H9 (cell line): ENCODE measurements around the gene KCTD12. TPM values are rescaled to one million over a fixed set of nuclear protein-coding genes. Genes with fewer than 3 reads are reported as not detected.
A peak's percentile ranks its signal among the peaks of the same experiment; 100 is the strongest.

Source experiments
- DNase-seq: peaks from one replicate; pipeline ENCODE4 v3.0.0-alpha.2; 2017
- H2AFZ ChIP-seq: one replicate; pipeline ENCODE4 v1.6.1; 2013; ENCODE audit warnings: mild to moderate bottlenecking, low read length, control low read depth, moderate library complexity
- H2AK5ac ChIP-seq: 2 replicates; pipeline ENCODE4 v1.6.1; 2013; ENCODE audit warnings: low read length, control low read depth, mixed read lengths; ENCODE audit not compliant: insufficient read length
- H2BK120ac ChIP-seq: one replicate; pipeline ENCODE4 v1.6.1; 2013; ENCODE audit warnings: low read depth, mild to moderate bottlenecking, low read length, control low read depth, inconsistent platforms; ENCODE audit not compliant: poor library complexity, severe bottlenecking
- H2BK12ac ChIP-seq: 2 replicates; pipeline ENCODE4 v1.6.1; 2013; ENCODE audit warnings: low read length, control low read depth, mixed read lengths, low read depth; ENCODE audit not compliant: insufficient read length
- H2BK15ac ChIP-seq: 2 replicates; pipeline ENCODE4 v1.6.1; 2013; ENCODE audit warnings: low read depth, low read length, control low read depth
- H2BK20ac ChIP-seq: one replicate; pipeline ENCODE4 v1.6.1; 2013; ENCODE audit warnings: low read depth, mild to moderate bottlenecking, low read length, control low read depth, inconsistent platforms; ENCODE audit not compliant: poor library complexity, severe bottlenecking
- H2BK5ac ChIP-seq: 2 replicates; pipeline ENCODE4 v1.6.1; 2013; ENCODE audit warnings: low read length, control low read depth, mixed read lengths; ENCODE audit not compliant: insufficient read length
- H3K14ac ChIP-seq: 2 replicates; pipeline ENCODE4 v1.6.1; 2013; ENCODE audit warnings: low read length, control low read depth; ENCODE audit not compliant: insufficient read depth
- H3K18ac ChIP-seq: 2 replicates; pipeline ENCODE4 v1.6.1; 2013; ENCODE audit warnings: low read depth, mild to moderate bottlenecking, mixed read lengths, low read length, control low read depth; ENCODE audit not compliant: insufficient read length
- H3K23ac ChIP-seq: 2 replicates; pipeline ENCODE4 v1.6.1; 2013; ENCODE audit warnings: low read length, control low read depth, mixed read lengths, low read depth; ENCODE audit not compliant: insufficient read length
- H3K23me2 ChIP-seq: 2 replicates; pipeline ENCODE4 v1.6.1; 2013; ENCODE audit warnings: low read depth, mild to moderate bottlenecking, mixed read lengths, low read length, control low read depth; ENCODE audit not compliant: insufficient read length, poor library complexity, severe bottlenecking
- H3K27ac ChIP-seq: 2 replicates; pipeline ENCODE4 v1.5.1; 2013; ENCODE audit warnings: low read length, control low read depth, mixed read lengths, low read depth; ENCODE audit not compliant: insufficient read length
- H3K27me3 ChIP-seq: 2 replicates; pipeline ENCODE4 v1.6.1; 2013; ENCODE audit warnings: low read length, control low read depth, inconsistent platforms; ENCODE audit not compliant: insufficient read depth
- H3K4ac ChIP-seq: 2 replicates; pipeline ENCODE4 v1.6.1; 2013; ENCODE audit warnings: low read depth, mild to moderate bottlenecking, control low read depth, inconsistent platforms, low read length, moderate library complexity
- H3K4me1 ChIP-seq: 2 replicates; pipeline ENCODE4 v1.6.1; 2013; ENCODE audit warnings: low read length, control low read depth, inconsistent platforms; ENCODE audit not compliant: insufficient read depth
- H3K4me2 ChIP-seq: 2 replicates; pipeline ENCODE4 v1.6.1; 2013; ENCODE audit warnings: low read length, control low read depth, mixed read lengths; ENCODE audit not compliant: insufficient read length, insufficient read depth
- H3K56ac ChIP-seq: 2 replicates; pipeline ENCODE4 v1.6.1; 2013; ENCODE audit warnings: low read depth, mild to moderate bottlenecking, mixed read lengths, low read length, control low read depth; ENCODE audit not compliant: insufficient read length
- H3K79me1 ChIP-seq: 2 replicates; pipeline ENCODE4 v1.6.1; 2013; ENCODE audit warnings: low read depth, mild to moderate bottlenecking, moderate library complexity, low read length, control low read depth, inconsistent platforms; ENCODE audit not compliant: insufficient read depth, poor library complexity, severe bottlenecking
- H3K79me2 ChIP-seq: 2 replicates; pipeline ENCODE4 v1.6.1; 2013; ENCODE audit warnings: low read length, control low read depth, inconsistent platforms; ENCODE audit not compliant: insufficient read depth
- H3K9ac ChIP-seq: 2 replicates; pipeline ENCODE4 v1.6.1; 2013; ENCODE audit warnings: low read length, control low read depth, mixed read lengths; ENCODE audit not compliant: insufficient read length; ENCODE audit errors: extremely low read depth
- H3K9me3 ChIP-seq: one replicate; pipeline ENCODE4 v1.6.1; 2013; ENCODE audit warnings: low read depth, low read length, inconsistent platforms; ENCODE audit not compliant: control insufficient read depth
- H3T11ph ChIP-seq: one replicate; pipeline ENCODE4 v1.6.1; 2013; ENCODE audit warnings: mild to moderate bottlenecking, low read length, control low read depth, inconsistent platforms
- H4K20me1 ChIP-seq: one replicate; pipeline ENCODE4 v1.6.1; 2013; ENCODE audit not compliant: control insufficient read depth, insufficient read length, insufficient read depth
- H4K5ac ChIP-seq: 2 replicates; pipeline ENCODE4 v1.6.1; 2013; ENCODE audit warnings: low read depth, mild to moderate bottlenecking, mixed read lengths, low read length, control low read depth; ENCODE audit not compliant: insufficient read length
- H4K8ac ChIP-seq: replicated peaks from 2 replicates; pipeline ENCODE4 v1.6.1; 2013; ENCODE audit warnings: low read length, control low read depth, mixed read lengths, low read depth; ENCODE audit not compliant: insufficient read length
- H4K91ac ChIP-seq: 2 replicates; pipeline ENCODE4 v1.6.1; 2013; ENCODE audit warnings: low read depth, mild to moderate bottlenecking, moderate library complexity, mixed read lengths, low read length, control low read depth; ENCODE audit not compliant: insufficient read length
- H3K27ac Mint-ChIP-seq, 3 experiments: 2 replicates in 2 of 3; 3 replicates in 1 of 3; pipeline ENCODE4 v1.8.0; 2020 to 2021; ENCODE audit warnings: mixed read lengths in 3 of 3, mild to moderate bottlenecking in 1 of 3, moderate library complexity in 1 of 3
- H3K27me3 Mint-ChIP-seq: 2 replicates; pipeline ENCODE4 v1.8.0; 2021; ENCODE audit warnings: low read depth, mild to moderate bottlenecking, moderate library complexity, mixed read lengths
- H3K36me3 Mint-ChIP-seq, 3 experiments: 2 replicates in 2 of 3; 3 replicates in 1 of 3; pipeline ENCODE4 v1.8.0; 2020 to 2021; ENCODE audit warnings: low read depth in 3 of 3, mixed read lengths in 3 of 3; ENCODE audit not compliant: insufficient read depth in 1 of 3
- H3K4me1 Mint-ChIP-seq, 2 experiments: 2 replicates each; pipeline ENCODE4 v1.8.0; 2020; ENCODE audit warnings: mixed read lengths in 2 of 2
- H3K4me3 Mint-ChIP-seq, 2 experiments: 2 replicates in 1 of 2; 3 replicates in 1 of 2; pipeline ENCODE4 v1.8.0; 2020 to 2021; ENCODE audit warnings: mild to moderate bottlenecking in 2 of 2, mixed read lengths in 2 of 2, moderate library complexity in 1 of 2
- H3K9me3 Mint-ChIP-seq, 2 experiments: 2 replicates in 1 of 2; 3 replicates in 1 of 2; pipeline ENCODE4 v1.8.0; 2020; ENCODE audit warnings: mild to moderate bottlenecking in 2 of 2, mixed read lengths in 2 of 2, moderate library complexity in 1 of 2
- WGBS: extraction: QIAGEN DNeasy Blood & Tissue Kit; methylation state at CpG from one replicate; pipeline ENCODE4 v1.1.7; 2013; ENCODE audit warnings: missing lambda C conversion rate, low lambda C conversion rate, mixed read lengths; ENCODE audit not compliant: insufficient read length; ENCODE audit errors: extremely low coverage; 5-methylcytosine and 5-hydroxymethylcytosine counted together
- total RNA-seq: library from RNA; stranded (reverse); gene quantifications from 2 replicates; pipeline ENCODE4 v1.2.1, GENCODE V29; 2021
- TF ChIP-seq, protein P1 (sequence below): fragments of 200-600 bp; sonication (generic); conservative IDR thresholded peaks from 3 replicates; pipeline ENCODE4 v1.8.0; 2021; ENCODE audit warnings: antibody characterized with exemption, mild to moderate bottlenecking

The KCTD12 gene
- total RNA-seq, 1 experiment from 2014 or later: 3.4 TPM

DNA sequence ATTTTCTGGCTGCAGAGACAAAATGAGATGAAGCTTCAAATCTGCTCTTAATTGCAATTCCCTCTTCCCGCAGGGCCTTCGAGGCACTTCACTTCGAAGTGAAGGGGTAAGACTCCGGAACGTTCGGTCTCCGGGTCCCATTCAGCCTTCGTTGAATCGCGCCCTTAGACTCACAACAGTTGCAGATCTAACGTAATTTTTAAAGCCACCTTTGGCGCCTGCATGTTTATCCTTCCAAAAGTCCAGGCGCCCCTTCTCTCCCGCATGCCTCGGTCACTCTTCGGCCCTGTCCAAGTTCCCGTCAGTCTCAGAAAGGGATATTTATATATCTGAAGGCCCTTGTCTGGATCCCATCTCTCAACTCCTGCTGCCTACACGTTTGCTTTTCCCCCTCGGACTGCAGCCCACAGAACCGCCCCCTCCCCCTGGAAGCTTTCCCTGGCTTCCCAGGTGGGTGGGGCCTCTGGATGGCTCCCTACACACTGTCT lies 915 bp upstream of the KCTD12 start:
- peak overlapping the region; percentile 73 for H3K4me2 ChIP-seq
- H2BK120ac ChIP-seq: no peak overlapping the region
- no peaks in the 10 kb centered on the region for H4K20me1 ChIP-seq
- no peaks in the 10 kb centered on the region for H3K9me3 ChIP-seq
- no peak overlapping the region for H2BK15ac ChIP-seq
- Mint-ChIP-seq H3K36me3 (peaks cover 0 to 2% (median 0%) of the 10 kb centered on the region in 3 experiments; a peak in 2 of 7 replicates), H3K4me3 (peak overlapping the region; percentile 76 to 86), H3K27ac (peak overlapping the region in 1 of 3 experiments; percentile 67; a peak in 1 of 7 replicates), H3K27me3 (peaks cover 74% of the 10 kb centered on the region), H3K4me1 (peaks cover 19 to 21% of the 10 kb centered on the region in 2 experiments), H3K9me3 (peaks cover 0 to 3% of the 10 kb centered on the region in 2 experiments; a peak in 1 of 5 replicates)
- H3K4me1 ChIP-seq: no peaks in the 10 kb centered on the region
- peak; percentile 41 for DNase-seq
- no peak overlapping the region for H4K5ac ChIP-seq
- no peak overlapping the region for H2BK5ac ChIP-seq
- H3K4ac ChIP-seq: no peak overlapping the region
- no peak overlapping the region for H2BK12ac ChIP-seq
- no peak overlapping the region for H4K91ac ChIP-seq
- peaks cover 28% of the 10 kb centered on the region; the same call in 1 of the 2 replicates for H3K27me3 ChIP-seq
- TF ChIP-seq, protein P1, sequence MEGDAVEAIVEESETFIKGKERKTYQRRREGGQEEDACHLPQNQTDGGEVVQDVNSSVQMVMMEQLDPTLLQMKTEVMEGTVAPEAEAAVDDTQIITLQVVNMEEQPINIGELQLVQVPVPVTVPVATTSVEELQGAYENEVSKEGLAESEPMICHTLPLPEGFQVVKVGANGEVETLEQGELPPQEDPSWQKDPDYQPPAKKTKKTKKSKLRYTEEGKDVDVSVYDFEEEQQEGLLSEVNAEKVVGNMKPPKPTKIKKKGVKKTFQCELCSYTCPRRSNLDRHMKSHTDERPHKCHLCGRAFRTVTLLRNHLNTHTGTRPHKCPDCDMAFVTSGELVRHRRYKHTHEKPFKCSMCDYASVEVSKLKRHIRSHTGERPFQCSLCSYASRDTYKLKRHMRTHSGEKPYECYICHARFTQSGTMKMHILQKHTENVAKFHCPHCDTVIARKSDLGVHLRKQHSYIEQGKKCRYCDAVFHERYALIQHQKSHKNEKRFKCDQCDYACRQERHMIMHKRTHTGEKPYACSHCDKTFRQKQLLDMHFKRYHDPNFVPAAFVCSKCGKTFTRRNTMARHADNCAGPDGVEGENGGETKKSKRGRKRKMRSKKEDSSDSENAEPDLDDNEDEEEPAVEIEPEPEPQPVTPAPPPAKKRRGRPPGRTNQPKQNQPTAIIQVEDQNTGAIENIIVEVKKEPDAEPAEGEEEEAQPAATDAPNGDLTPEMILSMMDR: no peak
- no peak overlapping the region for H3K18ac ChIP-seq
- no peak overlapping the region for H3K14ac ChIP-seq
- H2AFZ ChIP-seq: no peak overlapping the region
- H3K23me2 ChIP-seq: peaks cover 21% of the 10 kb centered on the region
- no peaks in the 10 kb centered on the region for H3K79me2 ChIP-seq
- H3K27ac ChIP-seq: no peak overlapping the region
- WGBS: no CpG with 5 or more reads among the region's 20 CpGs
- H4K8ac ChIP-seq: no peak overlapping the region
- no peak overlapping the region for H3K9ac ChIP-seq
- H2BK20ac ChIP-seq: no peak overlapping the region
- no peak overlapping the region for H3T11ph ChIP-seq
- no peak overlapping the region for H2AK5ac ChIP-seq
- no peaks in the 10 kb centered on the region for H3K79me1 ChIP-seq
- no peak overlapping the region for H3K56ac ChIP-seq
- H3K23ac ChIP-seq: no peak overlapping the region
